Erythroblast (primary cell): ENCODE measurements around the gene CIITA.

ENCODE experiments used
- GATA1 ChIP-seq: IDR thresholded peaks from 2 replicates; pipeline ENCODE4 v1.6.1; 2011; ENCODE audit warnings: low read depth, mild to moderate bottlenecking, control low read depth, low read length, moderate library complexity
- POLR2A ChIP-seq: IDR thresholded peaks from 2 replicates; pipeline ENCODE4 v1.6.1; 2011; ENCODE audit warnings: mild to moderate bottlenecking, low read length

DNA sequence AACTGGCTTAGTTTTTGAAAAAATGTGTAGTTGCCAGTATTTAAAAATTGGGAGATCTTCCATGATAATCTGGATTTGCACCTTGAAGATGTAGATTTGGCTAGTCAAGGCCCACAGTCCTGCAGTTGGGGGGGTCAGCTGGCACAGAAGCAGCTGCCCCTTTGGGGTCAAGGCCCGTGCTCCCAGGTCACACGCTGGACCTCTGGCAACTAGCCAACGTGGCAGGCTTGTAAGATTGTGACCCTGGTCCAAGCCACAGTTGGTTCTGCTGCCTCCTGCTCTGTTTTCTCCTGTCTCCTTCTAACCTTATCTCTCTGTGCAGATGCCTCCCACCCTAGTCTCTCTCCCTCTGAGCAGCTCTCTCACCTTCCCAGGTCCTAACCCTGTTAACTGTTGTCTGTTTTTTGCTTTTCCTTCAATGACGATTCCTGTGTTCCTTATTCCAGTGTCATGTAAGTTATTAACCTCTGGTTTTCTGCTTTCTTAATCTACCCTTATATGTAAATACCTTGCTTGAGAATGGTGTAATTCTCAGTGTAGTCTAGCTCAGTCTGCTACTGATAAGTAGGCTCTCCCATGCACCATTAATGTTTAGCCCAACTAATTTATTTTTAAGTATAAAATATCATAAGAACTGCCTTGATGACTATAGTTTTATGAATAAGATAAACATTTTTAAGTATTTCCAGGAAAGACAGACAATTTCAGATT, 95.3 kb downstream of the CIITA start:
- TF ChIP-seq POLR2A = peak; percentile 17
- peak; percentile 81 for TF ChIP-seq GATA1
